Astrocyte of the hippocampus (primary cell): ENCODE data around the gene MGAT5.
A peak's percentile ranks its signal among the peaks of the same experiment; 100 is the strongest.

Source experiments
- DNase-seq: peaks from one replicate; pipeline ENCODE4 v3.0.0; 2011; ENCODE audit warnings: low read depth, low spot score

Gene MGAT5

GRCh38 chr2:134362152-134362668 lies 108.3 kb downstream of the MGAT5 start:
- peak; percentile 16 for DNase-seq

DNA sequence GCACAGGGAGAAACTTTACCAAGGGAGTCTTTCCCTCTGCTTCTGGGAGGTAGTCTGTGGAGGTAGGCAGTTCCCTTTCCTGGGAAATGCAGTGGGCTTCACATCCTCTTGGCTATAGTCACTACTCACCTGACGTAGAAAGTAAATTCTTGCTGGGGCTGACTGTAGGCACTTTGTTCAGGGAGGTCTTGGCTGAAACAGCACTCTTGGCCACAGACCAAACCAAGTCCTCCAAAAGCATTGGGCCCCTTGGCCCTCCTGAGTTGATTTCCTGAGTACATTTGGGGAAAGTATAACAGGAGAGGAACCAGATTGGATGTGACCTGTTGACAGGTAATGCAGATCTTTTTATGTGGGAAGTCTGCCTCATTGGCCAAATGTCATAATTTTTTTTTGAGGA lies 108.9 kb downstream of the MGAT5 start:
- DNase-seq = peak; percentile 19

- no peak for DNase-seq
Observed at GRCh38 chr2:134365356-134365755, 111.5 kb downstream of the MGAT5 start.

- no peak for DNase-seq
Observed at GRCh38 chr2:134366359-134366758, 112.5 kb downstream of the MGAT5 start.

DNA sequence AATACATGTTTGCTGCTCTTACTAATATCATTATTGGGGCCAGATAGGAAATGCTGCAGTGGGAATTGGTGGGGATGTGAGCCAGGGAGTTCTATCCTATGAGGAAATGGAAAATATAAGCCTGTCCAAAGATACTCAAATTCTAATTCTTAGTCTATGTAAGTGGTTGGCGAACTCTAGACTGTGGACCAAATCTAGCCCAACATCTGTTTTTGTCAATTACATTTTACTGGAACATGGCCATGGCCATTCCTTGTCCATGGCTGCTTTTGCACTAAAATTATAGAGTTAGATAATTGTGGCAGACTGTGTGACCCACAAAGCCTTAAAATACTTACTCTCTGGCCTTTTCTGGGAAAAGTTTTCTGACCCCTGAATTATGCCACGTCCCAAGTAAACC lies 113.3 kb downstream of the MGAT5 start:
- DNase-seq = no peak

DNA sequence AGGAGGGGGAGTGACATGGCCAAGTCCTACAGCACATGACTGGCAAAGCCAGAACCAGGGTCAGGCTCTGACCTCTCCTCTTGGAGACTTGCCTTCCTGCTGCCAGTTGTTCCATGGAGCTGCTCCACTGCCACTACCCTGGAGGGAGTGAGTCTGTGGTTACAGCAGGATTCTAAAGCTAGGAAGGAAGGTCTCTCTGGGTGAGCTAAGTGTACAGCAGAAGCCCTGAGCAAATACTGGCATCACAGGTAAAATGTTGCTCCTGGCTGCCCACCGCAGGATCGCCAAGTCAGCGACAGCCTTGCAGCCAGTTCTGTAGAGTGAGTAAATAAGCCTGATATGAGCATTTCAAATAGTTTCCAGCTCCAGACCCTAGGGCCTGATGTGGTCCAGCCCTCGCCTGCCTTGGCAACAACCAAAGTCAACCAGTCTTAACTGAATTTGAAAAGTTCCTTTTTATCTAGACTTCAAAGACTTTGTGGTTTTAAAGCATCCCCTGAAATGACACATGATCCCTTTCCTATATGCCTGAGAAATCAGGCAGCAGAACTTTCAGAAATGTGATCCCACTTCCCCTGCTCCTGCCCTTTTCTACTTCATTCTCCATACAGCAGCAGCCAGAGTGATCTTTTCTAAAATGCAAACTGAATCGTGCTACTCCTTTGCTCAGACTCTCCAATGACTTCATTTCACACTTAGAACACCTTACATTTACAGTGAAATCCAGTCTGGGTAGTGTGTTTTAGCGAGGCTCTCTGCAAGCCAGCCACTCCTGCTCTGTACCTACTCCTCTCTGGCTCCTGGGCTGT lies 114.3 kb downstream of the MGAT5 start:
- peak; percentile 85 for DNase-seq

- DNase-seq = no peak
Observed at GRCh38 chr2:134369220-134369902, 115.5 kb downstream of the MGAT5 start.

GRCh38 chr2:134370655-134371445 lies 117.0 kb downstream of the MGAT5 start:
- peak; percentile 20 for DNase-seq

- peak; percentile 64 for DNase-seq
Observed at GRCh38 chr2:134372141-134372540, 118.3 kb downstream of the MGAT5 start.

- DNase-seq = peak; percentile 87
Observed at GRCh38 chr2:134372611-134373131, 118.8 kb downstream of the MGAT5 start.

DNA sequence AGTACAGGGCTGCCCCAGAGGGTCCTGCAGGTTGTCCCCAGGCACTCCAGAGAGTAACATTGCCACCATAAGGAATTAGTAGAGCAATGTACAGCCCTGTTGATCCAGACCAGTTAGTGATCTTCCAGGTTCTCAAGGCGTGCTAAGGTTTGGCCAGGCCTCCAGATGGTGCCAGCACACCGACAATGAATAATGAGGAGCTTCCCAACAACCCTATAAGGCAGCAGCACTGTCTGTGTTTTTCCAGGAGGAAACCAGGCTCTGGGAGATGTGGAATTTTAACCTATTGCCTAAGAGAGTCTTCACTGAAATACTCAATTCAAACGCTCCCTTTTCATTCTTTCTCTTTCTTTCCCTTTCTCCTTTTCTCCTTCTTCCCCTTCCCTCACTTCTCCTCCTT lies 122.1 kb downstream of the MGAT5 start:
- peak; percentile 69 for DNase-seq

DNA sequence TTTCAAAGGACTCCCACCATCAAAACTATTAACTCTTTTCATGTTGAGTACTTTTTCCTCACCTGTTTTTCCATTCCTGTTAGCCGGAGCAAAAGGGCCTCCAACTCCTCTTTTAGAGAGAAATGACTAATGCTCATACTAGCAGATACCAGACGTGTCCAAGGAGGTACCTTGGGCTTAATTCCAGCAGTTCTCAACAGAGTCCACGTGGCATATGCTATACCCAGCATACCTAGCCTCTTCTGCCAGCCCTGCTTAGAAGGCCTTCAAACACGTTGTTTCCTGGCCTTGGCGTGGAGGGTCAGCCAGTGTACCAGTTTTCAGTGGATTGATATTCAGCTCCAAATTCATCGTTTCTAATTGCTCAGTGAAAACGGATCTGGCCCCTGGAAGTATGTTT lies 123.9 kb downstream of the MGAT5 start:
- DNase-seq = no peak

- DNase-seq = peak; percentile 25
Observed at GRCh38 chr2:134379293-134379692, 125.4 kb downstream of the MGAT5 start.

- DNase-seq = no peak
Observed at GRCh38 chr2:134379722-134380121, 125.8 kb downstream of the MGAT5 start.

DNA sequence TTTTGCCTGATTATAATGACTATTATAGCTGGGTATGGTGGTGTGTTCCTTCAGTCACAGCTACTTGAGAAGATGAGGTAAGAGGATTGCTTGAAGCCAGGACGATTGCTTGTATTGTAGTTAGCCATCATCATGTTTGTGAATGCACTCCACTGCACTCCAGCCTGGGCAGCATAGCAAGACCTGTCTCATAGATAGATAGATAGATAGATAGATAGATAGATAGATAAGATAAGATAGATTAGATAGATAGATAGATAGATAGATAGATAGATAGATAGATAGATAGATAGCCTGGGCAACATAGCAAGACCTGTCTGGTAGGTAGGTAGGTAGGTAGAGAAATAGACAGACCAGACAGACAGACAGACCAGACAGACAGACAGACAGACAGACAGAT lies 127.3 kb downstream of the MGAT5 start:
- no peak for DNase-seq

GRCh38 chr2:134384131-134384530 lies 130.3 kb downstream of the MGAT5 start:
- DNase-seq = no peak

GRCh38 chr2:134385195-134385594 lies 131.3 kb downstream of the MGAT5 start:
- DNase-seq = no peak

DNA sequence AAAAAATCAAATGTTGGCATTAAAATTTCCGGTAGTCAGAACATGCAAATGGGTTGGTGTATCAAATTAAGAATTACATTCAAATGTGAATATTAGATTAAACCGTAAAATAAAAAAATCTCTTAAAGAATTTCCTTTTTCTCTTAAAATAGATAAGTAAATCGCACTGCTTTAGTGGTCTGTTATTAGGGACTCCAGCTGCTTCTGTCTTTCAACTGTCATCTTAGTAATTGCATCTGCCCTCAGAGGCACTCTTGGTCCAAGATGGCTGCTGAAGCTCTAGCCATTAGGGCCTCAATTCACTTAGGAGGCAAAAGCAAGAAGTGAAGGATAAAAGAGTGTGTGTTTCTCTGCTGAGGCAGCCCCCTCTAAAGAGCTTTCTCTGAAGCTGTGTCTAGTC lies 132.4 kb downstream of the MGAT5 start:
- DNase-seq = no peak

GRCh38 chr2:134389381-134389780 lies 135.5 kb downstream of the MGAT5 start:
- DNase-seq = no peak

DNA sequence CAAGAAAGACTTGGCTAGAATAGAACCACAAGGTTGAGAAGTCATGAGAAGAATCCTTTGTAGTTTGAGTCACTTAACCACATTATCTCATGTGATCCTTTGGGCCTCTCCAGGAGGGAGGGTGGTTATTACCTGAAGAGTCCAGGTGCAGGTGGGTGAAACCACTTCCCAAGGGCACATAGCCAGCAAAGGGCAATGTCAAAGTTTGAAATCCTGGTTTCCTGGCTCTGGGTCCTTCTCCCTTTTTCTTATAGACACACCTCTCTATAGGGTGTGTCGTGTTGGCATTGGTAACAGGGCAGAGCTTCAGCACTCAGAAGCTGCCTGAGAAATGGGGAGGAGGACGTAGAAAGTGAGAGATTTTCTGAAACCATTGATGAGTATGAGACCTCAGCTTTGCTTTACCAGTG lies 137.9 kb downstream of the MGAT5 start:
- no peak for DNase-seq

DNA sequence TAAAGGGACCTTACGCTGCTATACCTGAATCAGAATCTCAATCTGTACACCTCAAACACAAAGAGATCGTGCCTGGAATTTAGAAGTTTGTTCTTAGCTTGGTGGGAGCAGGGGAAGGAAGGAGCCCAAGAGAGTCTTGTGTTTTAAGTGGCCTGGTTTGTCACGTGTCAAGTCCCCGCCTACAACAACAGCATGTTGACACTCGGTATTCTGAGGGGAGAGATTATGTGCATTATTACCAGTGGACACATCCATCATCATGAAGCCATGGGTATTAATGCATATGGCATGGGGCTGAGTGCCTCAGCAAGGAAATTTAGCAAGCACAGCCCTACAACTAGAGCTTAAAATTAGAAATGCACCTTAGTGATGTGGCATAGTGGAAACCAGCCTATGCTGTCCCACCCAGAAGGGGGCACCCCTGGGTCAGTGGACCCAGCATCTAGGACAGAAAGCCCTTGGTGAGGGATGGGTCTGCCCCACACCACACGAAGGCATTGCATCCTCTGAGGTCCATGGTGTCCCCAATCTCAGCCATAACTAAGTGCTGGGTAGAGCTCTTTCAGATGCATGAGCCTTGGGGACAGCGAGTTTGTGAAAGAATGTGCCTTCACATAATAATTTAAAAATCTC lies 138.7 kb downstream of the MGAT5 start:
- no peak for DNase-seq
